ENCODE measurements around the gene MUSTN1. TPM values are rescaled to one million over a fixed set of nuclear protein-coding genes. Genes with fewer than 3 reads are reported as not detected.
A peak's percentile ranks its signal among the peaks of the same experiment; 100 is the strongest.

The MUSTN1 gene
- total and polyA plus RNA-seq, 8 donors, result 0.42 to 63.7 (median 0.55) TPM; not detected in 3

DNA sequence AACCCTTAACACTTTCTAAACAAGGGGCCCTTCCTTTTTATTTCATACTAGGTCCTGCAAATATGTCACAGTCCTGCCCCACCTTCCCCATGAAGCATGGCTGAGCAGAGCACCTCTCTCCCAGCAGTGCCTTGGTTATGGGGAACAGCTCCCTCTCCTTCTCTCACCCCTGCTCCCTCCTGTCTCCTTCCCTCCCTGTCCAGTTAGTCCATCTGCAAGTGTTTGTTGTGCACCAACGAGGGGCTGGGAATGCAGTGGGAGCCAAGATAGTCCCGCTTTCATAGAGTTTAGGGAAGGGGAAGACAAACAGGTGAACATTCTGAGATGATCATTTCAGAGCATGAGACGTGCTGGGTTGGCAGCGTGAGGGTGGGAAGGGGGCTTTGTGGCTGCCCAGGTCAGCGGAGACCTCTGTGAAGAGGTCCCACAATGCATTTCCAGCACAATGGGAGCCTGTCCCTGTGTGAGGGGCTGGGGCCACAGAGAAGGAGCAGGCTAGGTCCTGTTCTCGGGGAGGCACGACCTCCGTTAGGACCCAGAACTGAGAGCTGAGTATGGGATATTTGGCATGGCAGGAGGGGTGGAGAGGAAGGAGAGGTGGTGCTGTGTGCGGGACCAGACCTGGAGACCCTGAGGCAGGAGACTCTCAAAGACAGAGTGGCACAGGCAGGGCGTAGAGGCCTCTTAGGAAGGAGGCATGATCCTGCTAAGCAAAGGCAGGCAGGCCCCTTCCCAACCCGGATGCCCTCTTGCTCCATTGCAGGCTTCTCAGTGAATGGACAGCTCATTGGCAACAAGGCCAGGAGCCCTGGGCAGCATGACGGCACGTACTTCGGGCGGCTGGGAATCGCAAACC lies 45.7 kb downstream of the MUSTN1 start:
- H3K9me3 ChIP-seq, result no peaks in the 10 kb centered on the region
- no peak for ATAC-seq
- WGBS, 2 donors, result 77 to 78% methylated on average over 16 of the region's 16 CpGs
- DNase-seq, result peak in 1 of 6 donors; percentile 17
- TF ChIP-seq CTCF (IDR thresholded peaks at IDR 0.05), result no peak
- H3K4me3 ChIP-seq, result no peak overlapping the region
- no peaks in the 10 kb centered on the region for H3K4me1 ChIP-seq
- H3K27ac ChIP-seq, result no peak overlapping the region
- no peak for FAIRE-seq
- H3K27me3 ChIP-seq, result no peaks in the 10 kb centered on the region
- intact Hi-C loops (cut with DNase I), result no loop called here
- H3K36me3 ChIP-seq, result no peaks in the 10 kb centered on the region

- no peaks in the 10 kb centered on the region for H3K4me1 ChIP-seq
- intact Hi-C loops (cut with DNase I), result no loop called here
- no peak for ATAC-seq
- TF ChIP-seq CTCF (IDR thresholded peaks at IDR 0.05), result no peak
- H3K4me3 ChIP-seq, result no peak overlapping the region
- H3K9me3 ChIP-seq, result no peaks in the 10 kb centered on the region
- WGBS, 2 donors, result 74 to 84% methylated on average over 16 to 17 of the region's 17 CpGs
- no peaks in the 10 kb centered on the region for H3K36me3 ChIP-seq
- peak in 1 of 6 donors; percentile 43 for DNase-seq
- no peaks in the 10 kb centered on the region for H3K27me3 ChIP-seq
- no peak for FAIRE-seq
- no peak overlapping the region for H3K27ac ChIP-seq
Measured at GRCh38 chr3:52787672-52788625, 46.9 kb downstream of the MUSTN1 start.

DNA sequence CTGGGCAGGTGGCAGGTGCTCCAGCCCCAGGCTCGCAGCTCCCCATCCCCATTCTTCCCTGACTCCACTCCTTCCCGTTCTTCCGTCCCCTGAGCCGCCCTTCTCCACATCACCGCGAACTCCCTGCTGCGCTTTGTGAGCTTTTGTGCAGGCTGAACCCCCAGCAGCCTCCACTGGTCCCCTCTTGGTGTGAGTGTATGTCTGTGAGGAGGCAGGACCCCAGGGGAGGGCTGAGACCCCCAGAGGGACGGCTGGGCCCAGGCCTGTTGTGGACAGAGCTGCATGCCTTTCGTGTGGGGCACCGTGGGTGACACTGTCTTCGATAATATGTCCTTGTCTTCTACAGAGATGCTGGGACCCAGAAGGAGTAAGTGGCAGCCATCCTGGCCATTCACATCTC lies 47.6 kb downstream of the MUSTN1 start:
- no peak for ATAC-seq
- Histone ChIP-seq H3K27ac (no peak overlapping the region), H3K27me3 (no peaks in the 10 kb centered on the region), H3K4me3 (no peak overlapping the region), H3K9me3 (no peaks in the 10 kb centered on the region), H3K36me3 (no peaks in the 10 kb centered on the region), H3K4me1 (no peaks in the 10 kb centered on the region)
- intact Hi-C loops (cut with DNase I), result no loop called here
- FAIRE-seq, result no peak
- DNase-seq, result peak in 1 of 6 donors; percentile 42
- WGBS, 2 donors, result 80% methylated on average over 11 of the region's 11 CpGs
- TF ChIP-seq CTCF (IDR thresholded peaks at IDR 0.05), result no peak

DNA sequence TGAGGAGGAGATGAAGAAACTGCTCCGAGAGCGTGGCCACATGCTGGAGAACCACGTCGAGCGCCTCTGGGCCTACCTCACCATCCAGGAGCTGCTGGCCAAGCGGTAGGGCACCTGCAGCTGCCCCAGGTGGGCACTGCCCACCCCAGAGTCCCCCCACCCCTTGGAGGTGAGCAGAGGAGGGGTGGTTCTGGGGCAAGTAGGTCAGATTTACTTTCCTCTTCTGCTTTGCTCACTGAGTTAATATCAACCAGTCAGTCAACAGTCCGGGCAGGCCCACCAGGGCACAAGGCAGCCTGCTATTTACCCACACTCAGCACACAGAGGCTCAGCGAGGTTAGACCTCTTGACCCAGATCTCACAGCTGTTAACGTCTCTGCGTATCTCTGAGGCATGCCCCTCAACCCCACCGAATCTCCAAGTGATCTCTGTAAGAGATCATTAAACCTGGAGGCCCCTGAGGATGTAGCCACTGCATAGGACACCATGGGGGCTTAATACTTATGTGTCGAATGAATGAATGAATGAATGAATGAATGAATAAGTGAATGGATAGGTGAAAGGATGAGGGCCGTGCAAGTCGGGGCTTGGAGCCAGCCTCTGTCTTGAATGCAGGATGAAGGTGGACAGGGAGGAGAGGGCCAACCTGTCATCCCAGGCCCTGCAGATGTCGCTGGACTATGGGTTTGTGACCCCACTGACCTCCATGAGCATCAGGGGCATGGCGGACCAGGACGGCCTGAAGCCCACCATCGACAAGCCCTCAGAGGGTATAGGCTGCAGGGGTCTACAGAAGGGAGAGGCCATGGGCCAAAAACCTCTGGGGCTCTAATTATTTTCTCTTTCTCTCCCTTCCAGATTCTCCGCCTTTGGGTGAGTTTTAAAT lies 48.2 kb downstream of the MUSTN1 start:
- H3K9me3 ChIP-seq, result no peaks in the 10 kb centered on the region
- DNase-seq, result peak in 1 of 6 donors; percentile 38
- H3K27ac ChIP-seq, result no peak overlapping the region
- no peak for TF ChIP-seq CTCF (IDR thresholded peaks at IDR 0.05)
- no peak for ATAC-seq
- intact Hi-C loops (cut with DNase I), result no loop called here
- FAIRE-seq, result no peak
- WGBS, 2 donors, result 72 to 75% methylated on average over 19 of the region's 19 CpGs
- H3K36me3 ChIP-seq, result no peaks in the 10 kb centered on the region
- no peak overlapping the region for H3K4me3 ChIP-seq
- no peaks in the 10 kb centered on the region for H3K27me3 ChIP-seq
- H3K4me1 ChIP-seq, result no peaks in the 10 kb centered on the region
